Liver (tissue), 9 donors: Measurements from ENCODE around the gene FOXS1. TPM values are rescaled to one million over a fixed set of nuclear protein-coding genes. Genes with fewer than 3 reads are reported as not detected.

ENCODE experiments used
- DNase-seq: peaks from one replicate; pipeline ENCODE4 v3.0.0-alpha.2; 2017; ENCODE audit warnings: low spot score
- H3K27ac ChIP-seq, 2 donors: one replicate each; pipeline ENCODE4 v1.7.0; 2013; ENCODE audit warnings: inconsistent platforms in 2 of 2, low read length in 2 of 2, control low read depth in 1 of 2, low read depth in 1 of 2, mild to moderate bottlenecking in 1 of 2
- H3K27me3 ChIP-seq, 4 donors: one replicate each; pipeline versions ENCODE4 v1.6.1 to v1.7.0; 2013; ENCODE audit warnings: low read length in 3 of 4, inconsistent platforms in 1 of 4, mild to moderate bottlenecking in 1 of 4, moderate library complexity in 1 of 4; ENCODE audit not compliant: control insufficient read depth in 4 of 4, insufficient read depth in 4 of 4
- H3K36me3 ChIP-seq, 4 donors: one replicate each; pipeline versions ENCODE4 v1.6.1 to v1.7.0; 2013; ENCODE audit warnings: low read length in 3 of 4, mild to moderate bottlenecking in 3 of 4, low read depth in 1 of 4, moderate library complexity in 1 of 4; ENCODE audit not compliant: control insufficient read depth in 4 of 4, insufficient read depth in 3 of 4
- H3K4me1 ChIP-seq, 4 donors: one replicate each; pipeline versions ENCODE4 v1.6.1 to v1.7.0; 2013; ENCODE audit warnings: low read length in 3 of 4, mild to moderate bottlenecking in 3 of 4, moderate library complexity in 1 of 4; ENCODE audit not compliant: control insufficient read depth in 4 of 4, insufficient read depth in 4 of 4
- H3K4me3 ChIP-seq, 3 donors: one replicate each; pipeline versions ENCODE4 v1.6.1 to v1.7.0; 2013; ENCODE audit warnings: low read length in 3 of 3, control low read depth in 1 of 3, low read depth in 1 of 3, mild to moderate bottlenecking in 1 of 3
- H3K9ac ChIP-seq, 2 donors: one replicate each; pipeline ENCODE4 v1.7.0; 2013; ENCODE audit warnings: low read length in 2 of 2, mild to moderate bottlenecking in 2 of 2, moderate library complexity in 2 of 2, control low read depth in 1 of 2, low read depth in 1 of 2
- H3K9me3 ChIP-seq, 4 donors: one replicate each; pipeline versions ENCODE4 v1.6.1 to v1.7.0; 2013; ENCODE audit warnings: low read length in 3 of 4; ENCODE audit not compliant: control insufficient read depth in 4 of 4
- EGR1 ChIP-seq, 2 donors: IDR thresholded peaks; 2 replicates each; pipeline ENCODE4 v1.6.1; 2016 to 2018; ENCODE audit warnings: antibody characterized with exemption in 2 of 2, low read depth in 2 of 2
- FOXA1 ChIP-seq: IDR thresholded peaks from 2 replicates; pipeline ENCODE4 v1.6.1; 2016; ENCODE audit warnings: antibody characterized with exemption
- FOXA2 ChIP-seq: IDR thresholded peaks from 2 replicates; pipeline ENCODE4 v1.6.1; 2016; ENCODE audit warnings: antibody characterized with exemption
- GABPA ChIP-seq, 2 donors: IDR thresholded peaks in 1 of 2; conservative IDR thresholded peaks in 1 of 2; 2 replicates each; pipeline ENCODE4 v1.6.1; 2016; ENCODE audit warnings: antibody characterized with exemption in 2 of 2, mild to moderate bottlenecking in 1 of 2, moderate library complexity in 1 of 2
- HNF4A ChIP-seq, 2 donors: conservative IDR thresholded peaks; 2 replicates each; pipeline ENCODE4 v1.6.1; 2016; ENCODE audit warnings: antibody characterized with exemption in 2 of 2, mild to moderate bottlenecking in 2 of 2
- HNF4G ChIP-seq: IDR thresholded peaks from 2 replicates; pipeline ENCODE4 v1.6.1; 2016; ENCODE audit warnings: antibody characterized with exemption
- NR2F2 ChIP-seq: IDR thresholded peaks from 2 replicates; pipeline ENCODE4 v1.6.1; 2016; ENCODE audit warnings: antibody characterized with exemption
- RAD21 ChIP-seq, 2 donors: IDR thresholded peaks; 2 replicates each; pipeline ENCODE4 v1.6.1; 2016; ENCODE audit warnings: antibody characterized with exemption in 2 of 2, mild to moderate bottlenecking in 2 of 2
- RXRA ChIP-seq, 2 donors: IDR thresholded peaks; 2 replicates each; pipeline ENCODE4 v1.6.1; 2017 to 2018; ENCODE audit warnings: antibody characterized with exemption in 2 of 2, mild to moderate bottlenecking in 1 of 2
- SP1 ChIP-seq: IDR thresholded peaks from 2 replicates; pipeline ENCODE4 v1.6.1; 2018; ENCODE audit warnings: antibody characterized with exemption, mild to moderate bottlenecking
- TAF1 ChIP-seq: conservative IDR thresholded peaks from 2 replicates; pipeline ENCODE4 v1.6.1; 2016; ENCODE audit warnings: antibody characterized with exemption, mild to moderate bottlenecking
- YY1 ChIP-seq: IDR thresholded peaks from 2 replicates; pipeline ENCODE4 v1.6.1; 2016; ENCODE audit warnings: antibody characterized with exemption, mild to moderate bottlenecking
- WGBS: extraction: QIAGEN DNeasy Blood & Tissue Kit; methylation state at CpG from one replicate; pipeline ENCODE4 v1.1.7; 2013; 5-methylcytosine and 5-hydroxymethylcytosine counted together
- polyA plus RNA-seq, 2 donors: library from polyadenylated mRNA; stranded (reverse) in 1 of 2; unstranded in 1 of 2; fragments of 200-250 nt in 1 of 2; fragments of >200 nt in 1 of 2; fragmentation: Nextera tagmentation in 1 of 2; extraction: Ambion mirVana in 1 of 2; gene quantifications; one replicate each; pipeline versions ENCODE4 v1.2.1 to v1.2.3, GENCODE V29; 2013 to 2015
- total RNA-seq, 2 donors: library from RNA; depleted of rRNA; stranded (reverse); fragments of >200 nt; gene quantifications; one replicate each; pipeline ENCODE4 v1.2.3, GENCODE V29; 2014
- TF ChIP-seq, protein P1 (sequence below): IDR thresholded peaks from 2 replicates; pipeline ENCODE4 v1.6.1; 2016; ENCODE audit warnings: antibody characterized with exemption
- TF ChIP-seq, protein P2 (sequence below): IDR thresholded peaks from 2 replicates; pipeline ENCODE4 v1.6.1; 2016; ENCODE audit warnings: antibody characterized with exemption
- TF ChIP-seq, protein P3 (sequence below): IDR thresholded peaks from 2 replicates; pipeline ENCODE4 v1.6.1; 2016; ENCODE audit warnings: antibody characterized with exemption
- TF ChIP-seq, protein P4 (sequence below): fragments of 150-350 bp; IDR thresholded peaks from 2 replicates; pipeline ENCODE4 v1.5.1; 2017; ENCODE audit warnings: improper control_type of control experiment, low read depth, low read length; ENCODE audit not compliant: missing input control
- TF ChIP-seq, protein P5 (sequence below): IDR thresholded peaks from 2 replicates; pipeline ENCODE4 v1.6.1; 2016; ENCODE audit warnings: antibody characterized with exemption, mild to moderate bottlenecking
- donor health status: healthy.
- donor health status: healthy.
- donor health status: healthy.
- donor health status: healthy.
- donor health status: healthy.

The FOXS1 gene
- total and polyA plus RNA-seq, 4 donors = 0.21 to 0.51 (median 0.28) TPM

DNA sequence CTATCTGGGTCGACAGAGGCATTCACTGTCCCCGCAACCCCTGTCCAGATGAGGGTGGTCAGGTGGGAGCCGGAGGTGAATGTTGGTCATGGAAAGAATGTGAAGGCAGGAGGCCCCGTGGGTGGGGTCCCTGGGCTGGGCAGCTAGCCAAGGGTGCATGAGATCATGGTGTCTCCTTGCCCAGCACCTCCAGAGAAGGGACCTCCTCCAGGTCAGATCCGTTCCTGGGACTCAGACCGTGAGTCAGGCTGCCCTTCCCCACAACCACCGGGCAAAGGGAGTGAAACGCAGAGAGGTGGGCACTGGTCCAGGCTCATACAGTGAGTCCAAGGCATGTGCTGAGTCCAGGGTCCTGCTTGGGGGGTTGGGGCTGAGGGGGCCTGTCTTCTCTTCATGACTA is 3.5 kb downstream of the FOXS1 start:
- peaks cover 0 to 3% (median 0%) of the 10 kb centered on the region in 4 donors for H3K27me3 ChIP-seq
- no peak for TF ChIP-seq FOXA1
- TF ChIP-seq, protein P1, sequence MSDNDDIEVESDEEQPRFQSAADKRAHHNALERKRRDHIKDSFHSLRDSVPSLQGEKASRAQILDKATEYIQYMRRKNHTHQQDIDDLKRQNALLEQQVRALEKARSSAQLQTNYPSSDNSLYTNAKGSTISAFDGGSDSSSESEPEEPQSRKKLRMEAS = no peak
- TF ChIP-seq, protein P2, sequence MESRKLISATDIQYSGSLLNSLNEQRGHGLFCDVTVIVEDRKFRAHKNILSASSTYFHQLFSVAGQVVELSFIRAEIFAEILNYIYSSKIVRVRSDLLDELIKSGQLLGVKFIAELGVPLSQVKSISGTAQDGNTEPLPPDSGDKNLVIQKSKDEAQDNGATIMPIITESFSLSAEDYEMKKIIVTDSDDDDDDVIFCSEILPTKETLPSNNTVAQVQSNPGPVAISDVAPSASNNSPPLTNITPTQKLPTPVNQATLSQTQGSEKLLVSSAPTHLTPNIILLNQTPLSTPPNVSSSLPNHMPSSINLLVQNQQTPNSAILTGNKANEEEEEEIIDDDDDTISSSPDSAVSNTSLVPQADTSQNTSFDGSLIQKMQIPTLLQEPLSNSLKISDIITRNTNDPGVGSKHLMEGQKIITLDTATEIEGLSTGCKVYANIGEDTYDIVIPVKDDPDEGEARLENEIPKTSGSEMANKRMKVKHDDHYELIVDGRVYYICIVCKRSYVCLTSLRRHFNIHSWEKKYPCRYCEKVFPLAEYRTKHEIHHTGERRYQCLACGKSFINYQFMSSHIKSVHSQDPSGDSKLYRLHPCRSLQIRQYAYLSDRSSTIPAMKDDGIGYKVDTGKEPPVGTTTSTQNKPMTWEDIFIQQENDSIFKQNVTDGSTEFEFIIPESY = no peak
- TF ChIP-seq, protein P3, sequence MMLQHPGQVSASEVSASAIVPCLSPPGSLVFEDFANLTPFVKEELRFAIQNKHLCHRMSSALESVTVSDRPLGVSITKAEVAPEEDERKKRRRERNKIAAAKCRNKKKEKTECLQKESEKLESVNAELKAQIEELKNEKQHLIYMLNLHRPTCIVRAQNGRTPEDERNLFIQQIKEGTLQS = no peak
- no peak for TF ChIP-seq HNF4G
- TF ChIP-seq YY1 = no peak
- TF ChIP-seq, protein P4, sequence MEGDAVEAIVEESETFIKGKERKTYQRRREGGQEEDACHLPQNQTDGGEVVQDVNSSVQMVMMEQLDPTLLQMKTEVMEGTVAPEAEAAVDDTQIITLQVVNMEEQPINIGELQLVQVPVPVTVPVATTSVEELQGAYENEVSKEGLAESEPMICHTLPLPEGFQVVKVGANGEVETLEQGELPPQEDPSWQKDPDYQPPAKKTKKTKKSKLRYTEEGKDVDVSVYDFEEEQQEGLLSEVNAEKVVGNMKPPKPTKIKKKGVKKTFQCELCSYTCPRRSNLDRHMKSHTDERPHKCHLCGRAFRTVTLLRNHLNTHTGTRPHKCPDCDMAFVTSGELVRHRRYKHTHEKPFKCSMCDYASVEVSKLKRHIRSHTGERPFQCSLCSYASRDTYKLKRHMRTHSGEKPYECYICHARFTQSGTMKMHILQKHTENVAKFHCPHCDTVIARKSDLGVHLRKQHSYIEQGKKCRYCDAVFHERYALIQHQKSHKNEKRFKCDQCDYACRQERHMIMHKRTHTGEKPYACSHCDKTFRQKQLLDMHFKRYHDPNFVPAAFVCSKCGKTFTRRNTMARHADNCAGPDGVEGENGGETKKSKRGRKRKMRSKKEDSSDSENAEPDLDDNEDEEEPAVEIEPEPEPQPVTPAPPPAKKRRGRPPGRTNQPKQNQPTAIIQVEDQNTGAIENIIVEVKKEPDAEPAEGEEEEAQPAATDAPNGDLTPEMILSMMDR = no peak
- TF ChIP-seq GABPA (IDR thresholded peaks at IDR 0.05 in 1 of 2, conservative IDR thresholded peaks at IDR 0.05 in 1 of 2) = no peak
- no peak for TF ChIP-seq HNF4A (conservative IDR thresholded peaks at IDR 0.05)
- no peak for TF ChIP-seq FOXA2
- TF ChIP-seq EGR1 (IDR thresholded peaks at IDR 0.05; ENCODE audit: low read depth in 2 of 2) = no peak
- TF ChIP-seq TAF1 = no peak
- TF ChIP-seq SP1 = no peak
- TF ChIP-seq RXRA (IDR thresholded peaks at IDR 0.05) = no peak

DNA sequence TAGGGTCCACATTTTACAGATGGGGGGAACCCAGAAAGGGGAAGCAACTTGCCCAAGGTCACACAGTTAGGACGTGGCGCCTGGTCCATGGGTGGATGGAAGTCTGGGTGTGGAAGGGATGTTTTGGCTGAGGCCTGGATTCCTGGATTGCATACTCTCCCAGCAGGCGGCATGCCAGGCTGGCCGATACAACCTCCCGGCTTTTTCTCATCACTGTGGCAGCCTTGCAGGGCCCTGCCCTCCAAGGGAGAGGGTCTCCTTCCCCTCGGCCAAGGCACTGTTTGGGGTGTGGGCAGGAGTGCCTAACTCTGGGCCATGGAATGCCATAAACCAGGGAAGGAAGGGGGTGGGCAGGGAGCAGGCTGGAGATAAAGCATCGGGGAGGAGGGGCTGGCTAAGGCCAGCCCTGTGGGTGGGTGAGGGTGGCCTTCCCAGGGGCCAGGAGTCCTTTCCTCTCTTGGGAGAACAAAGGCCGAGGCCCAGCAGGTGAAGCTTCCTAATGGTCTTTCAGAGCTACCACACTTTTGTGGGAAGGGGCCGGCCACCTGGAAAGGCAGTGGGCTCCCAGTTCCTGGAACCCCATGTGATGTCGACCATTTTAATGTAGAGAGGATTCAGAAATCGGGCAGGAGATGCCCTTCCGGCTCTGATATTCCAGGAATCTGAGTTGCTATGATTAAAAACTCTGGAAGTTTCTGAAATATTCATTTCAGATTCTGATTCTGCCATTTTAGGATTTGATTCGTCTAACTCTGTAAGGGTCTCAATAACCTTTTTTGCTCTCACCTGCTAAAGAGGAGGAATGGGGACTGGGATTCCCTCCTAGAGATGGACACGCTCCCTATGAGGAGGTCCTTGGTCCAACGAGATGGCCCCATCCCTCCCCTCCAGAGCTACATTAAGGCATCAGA is 4.2 kb downstream of the FOXS1 start:
- no peak for DNase-seq
- 79% methylated on average over 15 of the region's 15 CpGs for WGBS
- no peak overlapping the region for H3K4me3 ChIP-seq
- peaks cover 0 to 3% (median 0%) of the 10 kb centered on the region in 4 donors for H3K27me3 ChIP-seq
- H3K36me3 ChIP-seq = no peaks in the 10 kb centered on the region
- TF ChIP-seq TAF1 (no peak), SP1 (no peak), RXRA (IDR thresholded peaks at IDR 0.05) (no peak), FOXA2 (no peak), NR2F2 (no peak), FOXA1 (no peak), RAD21 (IDR thresholded peaks at IDR 0.05) (no peak), HNF4G (no peak)
- TF ChIP-seq, protein P3 = no peak
- TF ChIP-seq, protein P4 = no peak
- TF ChIP-seq, protein P5, sequence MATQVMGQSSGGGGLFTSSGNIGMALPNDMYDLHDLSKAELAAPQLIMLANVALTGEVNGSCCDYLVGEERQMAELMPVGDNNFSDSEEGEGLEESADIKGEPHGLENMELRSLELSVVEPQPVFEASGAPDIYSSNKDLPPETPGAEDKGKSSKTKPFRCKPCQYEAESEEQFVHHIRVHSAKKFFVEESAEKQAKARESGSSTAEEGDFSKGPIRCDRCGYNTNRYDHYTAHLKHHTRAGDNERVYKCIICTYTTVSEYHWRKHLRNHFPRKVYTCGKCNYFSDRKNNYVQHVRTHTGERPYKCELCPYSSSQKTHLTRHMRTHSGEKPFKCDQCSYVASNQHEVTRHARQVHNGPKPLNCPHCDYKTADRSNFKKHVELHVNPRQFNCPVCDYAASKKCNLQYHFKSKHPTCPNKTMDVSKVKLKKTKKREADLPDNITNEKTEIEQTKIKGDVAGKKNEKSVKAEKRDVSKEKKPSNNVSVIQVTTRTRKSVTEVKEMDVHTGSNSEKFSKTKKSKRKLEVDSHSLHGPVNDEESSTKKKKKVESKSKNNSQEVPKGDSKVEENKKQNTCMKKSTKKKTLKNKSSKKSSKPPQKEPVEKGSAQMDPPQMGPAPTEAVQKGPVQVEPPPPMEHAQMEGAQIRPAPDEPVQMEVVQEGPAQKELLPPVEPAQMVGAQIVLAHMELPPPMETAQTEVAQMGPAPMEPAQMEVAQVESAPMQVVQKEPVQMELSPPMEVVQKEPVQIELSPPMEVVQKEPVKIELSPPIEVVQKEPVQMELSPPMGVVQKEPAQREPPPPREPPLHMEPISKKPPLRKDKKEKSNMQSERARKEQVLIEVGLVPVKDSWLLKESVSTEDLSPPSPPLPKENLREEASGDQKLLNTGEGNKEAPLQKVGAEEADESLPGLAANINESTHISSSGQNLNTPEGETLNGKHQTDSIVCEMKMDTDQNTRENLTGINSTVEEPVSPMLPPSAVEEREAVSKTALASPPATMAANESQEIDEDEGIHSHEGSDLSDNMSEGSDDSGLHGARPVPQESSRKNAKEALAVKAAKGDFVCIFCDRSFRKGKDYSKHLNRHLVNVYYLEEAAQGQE = no peak
- peak overlapping the region in 1 of 2 donors; percentile 34 for H3K27ac ChIP-seq
- H3K9ac ChIP-seq = no peak overlapping the region
- no peaks in the 10 kb centered on the region for H3K4me1 ChIP-seq
- H3K9me3 ChIP-seq = no peaks in the 10 kb centered on the region

More for the DNA sequence above, 3.5 kb downstream of the FOXS1 start:
- H3K4me3 ChIP-seq = no peak overlapping the region
- 74% methylated on average over 8 of the region's 8 CpGs for WGBS
- no peak for DNase-seq
- H3K27ac ChIP-seq = peak overlapping the region; percentile 34 to 44
- no peaks in the 10 kb centered on the region for H3K36me3 ChIP-seq
- no peaks in the 10 kb centered on the region for H3K9me3 ChIP-seq
- H3K9ac ChIP-seq = no peak overlapping the region
- H3K4me1 ChIP-seq = no peaks in the 10 kb centered on the region
